Activated T-cell treated with anti-CD3 and anti-CD28 coated beads, Interleukin-2, amount 50 U/mL, for 1 hour (primary cell): Measurements from ENCODE around the gene PALM.
"Not testable (repeated sequence)": the region's sequence is repeated elsewhere in the genome, so short reads cannot be mapped to it uniquely, and the experiment has no call there.

Experiments
- DNase-seq: peaks from one replicate; pipeline ENCODE4 v3.0.0-alpha.2; 2020

PALM gene

DNA sequence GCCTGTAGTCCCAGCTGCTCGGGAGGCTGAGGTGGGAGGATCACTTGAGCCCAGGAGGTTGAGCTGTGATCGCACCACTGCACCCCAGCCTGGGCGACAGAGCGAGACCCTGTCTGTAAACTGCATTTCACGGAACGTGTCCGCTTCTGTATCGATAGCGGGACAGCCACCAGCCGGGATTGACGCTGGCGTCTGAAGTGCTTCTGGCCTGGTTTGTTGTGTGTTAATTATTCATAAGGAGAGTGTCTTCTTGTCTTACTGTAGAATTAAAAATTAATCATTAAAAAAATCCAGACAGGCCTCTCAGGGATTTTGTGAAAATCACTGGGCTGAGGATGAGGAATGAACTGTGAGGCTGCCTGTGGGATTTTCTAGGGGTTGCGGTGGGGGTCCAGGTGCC lies 26.0 kb downstream of the PALM start:
- DNase-seq: no peak

DNA sequence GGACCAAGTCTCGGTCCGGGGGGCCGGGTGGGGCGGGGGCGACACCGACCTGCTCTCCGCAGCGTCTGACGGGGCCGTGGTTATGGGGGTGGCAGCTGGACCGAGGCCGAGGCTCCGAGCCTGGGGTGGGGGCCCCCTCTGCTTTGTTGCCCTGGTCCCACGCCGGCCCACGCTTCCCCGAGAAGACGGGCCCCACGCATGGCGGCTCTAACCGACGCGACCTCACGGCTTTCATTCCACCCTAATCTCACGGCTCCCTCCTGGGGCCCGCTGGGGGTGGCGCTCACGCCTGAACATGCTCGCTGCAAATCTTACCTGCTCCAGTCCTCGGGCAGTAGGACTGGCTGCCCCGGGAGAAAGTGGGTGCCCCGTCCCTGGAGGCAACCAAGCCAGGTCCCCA lies 27.4 kb downstream of the PALM start:
- no peak for DNase-seq

DNA sequence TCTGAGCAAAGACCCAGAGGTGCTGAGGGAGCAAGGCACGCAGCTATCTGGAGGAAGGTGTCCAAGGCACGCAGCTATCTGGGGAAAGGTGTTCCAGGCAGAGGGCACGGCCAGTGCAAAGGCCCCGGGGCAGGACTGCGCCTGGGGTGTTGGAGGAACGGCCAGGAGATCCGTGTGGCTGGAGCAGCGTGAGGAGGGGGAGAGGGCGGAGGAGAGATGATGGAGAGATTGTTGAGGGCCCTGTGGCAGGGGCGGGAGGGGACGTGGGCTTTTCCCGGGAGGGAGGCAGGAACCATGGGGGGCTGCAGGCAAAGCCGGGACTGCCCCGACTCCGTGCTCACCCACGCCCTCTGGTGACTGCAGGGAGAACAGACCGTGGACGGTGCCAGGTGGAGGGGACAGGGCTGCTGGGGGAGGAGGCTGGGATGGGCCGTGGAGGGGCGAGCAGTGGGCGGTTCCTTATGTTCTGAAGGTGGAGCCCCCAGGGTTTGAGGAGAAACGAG lies 28.9 kb downstream of the PALM start:
- peak; percentile 64 for DNase-seq

DNA sequence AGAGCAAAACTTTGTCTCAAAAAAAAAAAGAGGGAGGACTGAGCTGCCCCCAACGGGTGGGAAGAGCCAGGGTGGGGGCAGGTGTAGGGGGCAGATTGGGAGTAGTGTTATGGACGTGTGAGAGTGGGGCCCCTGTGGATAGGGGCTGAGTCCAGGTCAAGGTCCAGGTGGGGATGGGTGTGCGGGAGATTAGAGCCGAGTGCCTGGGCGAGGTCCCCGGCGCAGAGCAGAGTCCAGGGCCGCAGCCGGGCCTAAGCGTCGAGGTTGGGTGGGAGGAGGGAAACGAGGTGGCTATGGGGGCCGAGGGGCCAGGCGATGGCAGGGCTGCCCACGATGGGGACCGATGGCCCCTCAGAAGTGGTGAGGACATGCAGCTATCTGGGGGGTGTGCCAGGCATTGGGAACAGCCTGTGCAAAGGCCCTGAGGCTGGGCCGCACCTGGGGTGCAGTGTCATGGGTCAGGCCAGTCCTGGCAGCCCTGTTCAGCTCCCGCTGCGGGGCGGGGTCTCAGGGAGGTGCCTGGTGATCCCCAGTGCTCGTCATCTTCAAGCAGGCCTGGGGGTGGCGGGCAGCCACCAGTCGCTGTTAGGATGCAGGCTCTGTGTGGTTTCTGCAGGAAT lies 29.9 kb downstream of the PALM start:
- DNase-seq: no peak

DNA sequence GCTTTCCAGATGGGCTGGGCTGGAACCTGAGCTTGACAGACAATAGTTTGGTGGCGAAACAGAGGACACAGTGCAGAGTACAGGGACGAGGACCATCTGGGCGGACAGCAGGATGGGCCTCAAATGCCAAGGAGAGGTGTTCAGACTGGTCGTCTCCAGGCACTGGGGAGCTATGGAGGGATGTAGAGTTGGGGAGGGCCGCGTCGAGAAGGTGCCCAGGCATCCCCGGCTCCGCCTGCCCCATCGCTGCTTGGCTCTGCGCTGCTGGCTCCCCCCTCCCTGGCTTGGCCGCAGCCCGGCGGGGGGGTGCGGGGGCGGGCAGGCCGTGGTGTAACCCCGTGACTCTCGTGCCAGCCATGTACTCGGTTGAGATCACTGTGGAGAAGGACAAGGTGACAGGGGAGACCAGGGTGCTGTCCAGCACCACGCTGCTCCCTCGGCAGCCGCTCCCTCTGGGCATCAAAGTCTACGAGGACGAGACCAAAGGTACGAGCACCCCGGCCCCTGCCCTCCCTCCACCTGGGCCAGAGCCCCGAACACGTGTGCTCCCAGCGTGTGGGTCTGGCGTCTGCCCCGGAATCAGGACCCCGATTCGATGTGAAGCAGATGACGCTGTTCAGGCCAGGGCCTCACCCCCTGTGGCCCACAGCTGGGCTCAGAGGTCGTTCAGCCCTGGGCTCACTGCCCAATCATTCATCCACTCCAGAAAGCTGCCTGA lies 31.4 kb downstream of the PALM start:
- no peak for DNase-seq

DNA sequence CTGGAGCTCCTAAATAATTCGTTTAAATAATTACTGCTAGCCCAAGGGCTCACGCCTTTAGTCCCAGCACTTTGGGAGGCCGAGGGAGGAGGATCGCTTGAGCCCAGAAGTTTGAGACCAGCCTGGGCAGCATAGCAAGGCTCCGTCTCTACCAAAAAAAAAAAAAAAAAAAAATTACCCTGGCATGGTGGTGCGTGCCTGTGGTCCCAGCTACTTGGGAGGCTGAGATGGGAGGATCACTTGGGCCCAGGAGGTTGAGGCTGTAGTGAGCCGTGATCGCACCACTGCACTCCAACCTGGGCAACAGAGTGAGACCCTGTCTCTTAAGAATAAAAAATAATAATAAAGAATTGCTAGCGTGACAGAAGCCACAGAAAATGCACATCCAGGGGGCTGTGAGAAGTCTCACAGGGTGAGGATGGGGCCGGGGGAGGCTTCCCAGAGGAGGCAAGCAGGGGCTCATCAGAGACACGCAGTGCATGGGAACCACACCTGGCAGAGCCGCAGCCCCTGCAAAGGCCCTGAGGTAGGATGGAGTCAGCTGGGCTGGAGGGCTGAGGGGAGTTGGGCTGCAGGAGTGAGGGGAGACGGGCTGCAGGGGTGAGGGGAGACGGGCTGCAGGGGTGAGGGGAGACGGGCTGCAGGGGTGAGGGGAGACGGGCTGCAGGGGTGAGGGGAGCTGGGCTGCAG lies 32.2 kb downstream of the PALM start:
- not testable (repeated sequence) for DNase-seq

DNA sequence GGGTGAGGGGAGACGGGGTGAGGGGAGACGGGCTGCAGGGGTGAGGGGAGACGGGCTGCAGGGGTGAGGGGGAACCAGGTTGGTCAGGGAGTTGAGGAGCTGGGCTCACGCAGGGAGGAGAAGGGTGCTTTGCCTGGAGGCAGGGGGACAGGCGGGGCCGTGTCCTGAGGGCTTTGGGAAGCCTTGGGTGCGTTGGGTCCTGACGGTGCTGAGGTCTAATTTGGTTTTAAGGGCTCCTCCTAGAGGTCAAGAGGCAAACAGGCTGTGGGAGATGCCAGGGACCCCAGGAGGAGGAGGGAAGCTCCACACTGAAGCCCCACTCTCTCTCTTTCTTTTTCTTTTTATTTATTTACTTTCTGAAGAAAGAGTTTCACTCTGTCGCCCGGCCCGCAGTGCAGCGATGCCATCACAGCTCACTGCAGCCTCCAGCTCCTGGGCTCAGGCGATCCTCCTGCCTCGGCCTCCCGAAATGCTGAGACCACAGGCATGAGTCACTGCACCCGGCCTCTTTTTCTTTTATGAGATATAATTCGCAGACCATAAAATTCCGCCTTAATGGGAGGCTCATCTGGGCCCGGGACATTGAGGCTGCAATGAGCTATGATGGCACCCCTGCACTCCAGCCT lies 32.9 kb downstream of the PALM start:
- DNase-seq: no peak

DNA sequence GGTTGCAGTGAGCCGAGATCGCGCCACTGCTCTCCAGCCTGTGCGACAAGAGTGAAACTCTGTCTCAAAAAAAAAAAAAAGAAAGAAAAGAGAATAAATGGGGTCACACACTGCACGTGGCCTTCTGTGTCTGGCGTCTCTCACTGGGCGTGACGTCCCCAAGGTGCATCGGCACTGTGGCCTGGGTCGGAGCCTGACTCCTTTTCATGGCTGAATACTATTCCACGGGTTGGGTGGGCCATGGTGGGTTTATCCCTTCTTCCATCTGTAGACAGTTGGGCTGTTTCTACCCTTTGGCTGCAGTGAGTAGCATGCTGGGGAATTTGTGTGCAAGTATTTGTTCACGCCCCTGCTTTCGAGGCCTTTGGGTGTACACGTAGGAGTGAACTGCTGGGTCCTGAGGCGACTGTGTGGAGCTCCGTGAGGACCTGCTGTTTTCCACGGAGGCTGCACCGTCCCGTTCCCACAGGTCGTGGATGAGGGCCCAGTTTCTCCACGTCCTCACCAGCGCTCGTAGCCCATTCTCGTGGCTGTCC lies 33.9 kb downstream of the PALM start:
- DNase-seq: no peak

DNA sequence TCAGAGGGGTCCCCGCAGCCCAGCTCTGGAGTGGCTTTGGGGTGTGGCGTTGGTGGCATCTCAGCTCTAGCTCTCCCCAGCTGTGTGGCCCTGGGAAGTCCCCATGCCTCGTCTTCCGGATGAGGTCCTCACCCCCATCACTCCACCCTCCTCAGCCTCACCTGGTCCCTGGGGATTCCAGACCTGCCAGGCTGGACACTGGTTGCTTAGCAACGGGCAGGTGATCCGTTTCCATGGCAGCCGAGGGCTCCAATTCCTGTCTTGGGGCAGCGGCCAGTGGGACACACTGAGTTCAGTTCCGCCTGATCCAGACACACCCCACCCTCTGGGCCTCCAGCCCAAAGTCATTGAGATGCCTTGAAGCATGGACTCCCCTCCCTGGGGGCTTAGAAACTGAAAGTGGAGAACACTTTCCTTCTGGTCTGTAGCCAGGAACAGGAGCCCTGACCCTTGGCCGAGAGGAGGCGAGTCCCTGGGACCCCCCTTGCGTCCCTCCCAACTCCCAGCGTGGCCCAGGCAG lies 34.5 kb downstream of the PALM start:
- DNase-seq: no peak

DNA sequence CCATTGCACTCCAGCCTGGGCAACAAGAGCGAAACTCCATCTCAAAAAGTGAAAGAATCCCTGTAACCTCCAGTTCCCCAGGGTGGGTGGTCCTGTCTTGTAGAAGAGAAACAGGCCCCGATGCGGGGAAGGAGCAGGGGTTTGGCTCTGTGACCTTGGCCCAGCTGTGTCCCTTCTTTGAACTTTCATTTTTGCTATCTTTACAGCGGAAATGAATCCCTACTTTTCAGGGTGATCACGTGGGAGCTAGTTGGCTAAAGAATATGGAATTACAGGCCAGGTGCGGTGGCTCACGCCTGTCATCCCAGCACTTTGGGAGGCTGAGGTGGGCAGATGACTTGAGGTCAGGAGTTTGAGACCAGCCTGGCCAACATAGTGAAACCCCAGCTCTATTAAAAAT lies 36.4 kb downstream of the PALM start:
- not testable (repeated sequence) for DNase-seq

DNA sequence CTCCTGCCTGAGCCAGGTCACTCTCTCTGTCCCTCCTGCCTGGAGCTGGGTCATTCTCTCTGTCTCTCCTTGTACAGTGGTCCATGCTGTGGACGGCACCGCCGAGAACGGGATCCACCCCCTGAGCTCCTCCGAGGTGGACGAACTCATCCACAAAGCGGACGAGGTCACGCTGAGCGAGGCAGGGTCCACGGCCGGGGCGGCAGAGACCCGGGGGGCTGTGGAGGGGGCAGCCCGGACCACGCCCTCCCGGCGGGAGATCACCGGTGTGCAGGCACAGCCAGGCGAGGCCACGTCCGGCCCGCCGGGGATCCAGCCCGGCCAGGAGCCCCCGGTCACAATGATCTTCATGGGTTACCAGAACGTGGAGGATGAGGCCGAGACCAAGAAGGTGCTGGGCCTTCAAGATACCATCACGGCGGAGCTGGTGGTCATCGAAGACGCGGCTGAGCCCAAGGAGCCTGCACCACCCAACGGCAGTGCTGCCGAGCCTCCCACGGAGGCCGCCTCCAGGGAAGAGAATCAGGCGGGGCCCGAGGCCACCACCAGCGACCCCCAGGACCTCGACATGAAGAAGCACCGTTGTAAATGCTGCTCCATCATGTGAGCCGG lies 37.6 kb downstream of the PALM start:
- DNase-seq: no peak

DNA sequence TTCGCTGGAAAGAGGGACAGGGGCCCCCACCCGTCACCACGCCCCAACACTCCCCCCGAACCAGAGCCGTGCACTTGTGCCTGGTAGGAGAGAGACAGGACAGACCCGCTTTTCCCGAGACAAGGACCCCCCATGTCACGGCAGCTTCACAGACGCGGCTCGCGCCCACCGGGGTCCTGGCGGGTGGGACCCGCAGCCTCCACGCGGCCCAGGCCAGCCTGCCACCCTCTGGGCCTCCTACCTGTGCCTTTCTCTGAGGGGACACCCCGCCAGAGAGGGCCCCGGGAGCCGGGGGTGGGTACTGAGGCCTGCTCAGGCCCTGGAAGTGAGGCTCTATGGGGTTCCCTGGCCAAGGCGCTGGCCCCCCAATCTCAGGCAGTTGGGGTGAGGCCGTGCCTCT lies 38.2 kb downstream of the PALM start:
- no peak for DNase-seq

DNA sequence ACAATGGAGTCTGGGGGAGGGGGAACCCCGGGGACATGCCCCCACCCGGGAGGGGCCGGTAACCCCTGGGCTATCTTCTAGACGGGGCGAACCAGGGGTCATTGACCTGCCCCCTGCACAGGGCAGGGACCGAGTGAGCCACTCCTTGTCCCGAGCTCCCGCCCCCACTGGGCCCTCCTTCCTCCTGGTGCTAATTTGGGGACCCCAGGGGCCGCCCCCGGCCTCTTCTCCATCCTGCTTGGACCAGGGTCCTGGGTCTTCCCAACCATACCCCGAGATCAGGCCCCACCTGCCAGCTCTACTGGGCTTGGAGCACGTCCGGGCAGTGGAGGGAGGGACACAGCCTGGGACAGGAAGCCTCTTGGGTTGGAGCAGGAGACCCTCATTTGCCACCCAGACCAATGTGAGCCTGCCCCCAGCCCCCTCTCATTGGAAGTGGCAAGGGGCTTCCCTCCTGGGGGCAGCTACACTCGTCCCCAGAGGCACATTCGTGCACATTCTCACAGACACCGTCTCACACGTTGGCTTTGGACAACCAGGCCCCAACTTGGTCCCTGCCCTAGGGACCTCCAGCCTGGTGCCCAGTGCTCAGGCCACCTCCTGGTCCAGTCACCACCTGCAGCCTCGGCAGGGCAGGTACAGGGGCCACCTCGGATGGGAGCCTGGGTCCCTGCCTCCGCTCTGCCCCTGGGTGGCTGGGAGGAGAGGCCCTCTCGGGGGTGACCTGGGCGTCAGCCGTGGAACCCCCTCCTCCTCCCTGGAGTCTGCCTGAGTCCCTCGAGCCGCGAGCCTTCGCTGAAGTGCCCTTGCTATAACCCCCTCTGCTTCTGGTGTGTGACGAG lies 38.9 kb downstream of the PALM start:
- DNase-seq: no peak

DNA sequence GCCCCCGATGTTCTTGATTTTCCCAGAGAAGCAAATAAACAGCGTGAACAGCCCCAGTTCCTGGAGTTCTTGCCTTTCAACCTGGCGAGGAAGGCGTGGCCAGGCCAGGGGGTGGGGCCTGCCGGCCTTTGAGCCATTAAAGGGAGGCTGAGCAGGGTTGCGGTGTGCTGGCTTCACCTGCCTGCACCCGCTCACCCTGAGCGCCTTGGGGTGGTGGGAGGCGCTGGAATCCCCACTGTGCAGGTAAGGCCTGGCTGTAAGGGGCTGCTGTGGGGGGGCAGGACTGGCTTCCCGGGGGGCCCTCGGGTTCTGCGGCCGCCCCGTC lies 39.5 kb downstream of the PALM start:
- DNase-seq: no peak

DNA sequence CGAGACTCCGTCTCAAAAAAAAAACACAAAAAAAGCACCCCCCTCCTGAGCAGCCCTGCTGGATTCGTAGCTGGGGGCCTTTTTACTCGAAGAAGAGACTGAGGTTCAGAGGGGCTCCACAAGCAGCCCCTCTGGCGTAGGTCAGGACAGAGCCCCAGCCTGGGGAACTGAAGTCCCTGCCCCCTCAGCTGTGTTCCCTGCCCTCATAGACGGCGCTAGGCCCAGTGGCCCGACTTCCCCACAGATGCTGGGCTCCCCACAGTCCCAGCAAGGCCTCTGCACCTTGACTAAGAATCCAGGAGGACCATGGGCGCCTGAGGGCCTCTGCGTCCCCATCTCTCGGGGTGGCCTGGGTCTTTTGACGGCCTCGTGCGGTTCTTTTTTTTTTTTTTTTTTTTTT lies 41.1 kb downstream of the PALM start:
- DNase-seq: no peak

DNA sequence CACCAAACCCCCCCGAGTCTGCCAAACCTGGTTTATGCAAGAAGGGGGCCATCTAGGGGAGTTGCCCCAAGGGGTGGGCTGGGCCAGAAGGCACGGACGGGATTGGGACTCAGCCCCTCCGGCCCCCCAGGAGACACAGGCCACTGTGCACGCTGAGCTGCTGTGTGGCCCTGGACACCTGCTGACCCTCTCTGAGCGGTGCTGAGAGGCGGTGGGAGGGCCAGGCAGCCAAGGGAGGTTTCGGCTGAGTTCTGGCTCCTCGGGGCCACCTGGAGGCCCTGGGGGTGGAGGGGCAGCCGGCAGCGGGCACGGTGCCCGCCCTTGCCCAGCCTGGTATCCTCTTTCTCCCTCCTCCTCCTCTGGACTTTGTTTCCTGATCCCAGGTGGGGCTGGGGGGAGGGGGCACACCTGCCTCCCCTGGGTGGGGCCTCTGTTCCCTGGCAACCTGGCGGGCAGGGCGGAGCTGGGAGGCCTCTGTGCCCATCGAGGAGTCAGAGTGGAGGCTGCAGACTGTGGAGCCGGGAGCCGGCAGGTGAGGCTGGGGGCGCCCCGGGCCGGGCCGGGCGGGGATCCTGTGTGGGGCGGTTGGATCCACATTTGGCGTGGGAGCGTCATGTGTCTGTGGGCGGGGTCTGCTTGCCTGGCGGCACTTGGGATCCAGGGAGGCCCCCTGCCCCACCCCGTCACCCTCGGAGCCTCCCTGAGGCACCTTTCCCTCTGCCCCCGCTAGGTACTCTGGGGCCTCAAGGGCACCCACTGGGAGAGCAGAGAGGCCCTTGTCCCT lies 42.1 kb downstream of the PALM start, which contains the start of gene MISP:
Gene MISP, plus strand, starts transcription at position 473 of the 784 bp plus-strand sequence. CDS start 5,835 bp downstream, outside the sequence.
- no peak for DNase-seq

DNA sequence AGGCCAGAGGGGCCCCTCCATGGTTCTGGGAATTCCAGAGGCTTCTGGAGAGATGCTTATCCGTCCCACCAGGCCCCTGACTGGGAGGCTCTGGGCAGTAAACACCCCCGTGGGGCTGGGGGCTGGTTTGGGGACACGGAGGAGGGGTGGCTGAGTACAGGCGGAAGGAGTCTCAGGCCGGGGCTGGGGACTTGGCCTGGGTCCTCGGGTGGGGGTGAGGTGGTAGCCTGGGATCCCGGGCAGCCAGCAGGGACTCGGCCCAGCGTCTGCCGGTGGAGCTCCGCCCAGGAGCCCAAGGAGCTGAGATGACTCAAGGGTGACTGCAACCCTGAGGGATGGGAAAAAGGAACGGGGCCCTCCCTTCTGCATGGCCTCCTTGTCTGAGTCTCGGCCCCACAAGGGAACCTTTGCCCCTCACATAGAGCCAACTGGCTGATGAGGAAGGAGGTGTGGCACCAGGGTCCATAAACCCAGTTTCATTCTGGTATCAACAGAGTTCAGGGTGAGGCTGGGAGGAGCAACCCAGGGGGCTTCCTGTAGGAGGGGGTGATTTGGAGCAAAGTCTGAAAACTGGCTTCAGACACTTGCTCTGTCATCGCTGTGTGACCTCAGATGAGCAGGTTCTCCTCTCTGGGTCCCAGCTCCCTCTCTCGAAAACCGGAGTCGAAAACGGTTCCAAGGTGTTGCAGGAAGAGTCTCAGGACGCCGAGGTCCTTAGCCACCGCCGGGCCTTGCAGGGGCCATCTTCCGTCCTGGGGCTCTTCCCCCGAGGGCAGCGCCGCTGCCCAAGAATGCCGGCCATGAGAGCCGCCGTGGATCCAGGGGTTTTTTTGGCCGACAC lies 43.0 kb downstream of the PALM start:
- DNase-seq: no peak

DNA sequence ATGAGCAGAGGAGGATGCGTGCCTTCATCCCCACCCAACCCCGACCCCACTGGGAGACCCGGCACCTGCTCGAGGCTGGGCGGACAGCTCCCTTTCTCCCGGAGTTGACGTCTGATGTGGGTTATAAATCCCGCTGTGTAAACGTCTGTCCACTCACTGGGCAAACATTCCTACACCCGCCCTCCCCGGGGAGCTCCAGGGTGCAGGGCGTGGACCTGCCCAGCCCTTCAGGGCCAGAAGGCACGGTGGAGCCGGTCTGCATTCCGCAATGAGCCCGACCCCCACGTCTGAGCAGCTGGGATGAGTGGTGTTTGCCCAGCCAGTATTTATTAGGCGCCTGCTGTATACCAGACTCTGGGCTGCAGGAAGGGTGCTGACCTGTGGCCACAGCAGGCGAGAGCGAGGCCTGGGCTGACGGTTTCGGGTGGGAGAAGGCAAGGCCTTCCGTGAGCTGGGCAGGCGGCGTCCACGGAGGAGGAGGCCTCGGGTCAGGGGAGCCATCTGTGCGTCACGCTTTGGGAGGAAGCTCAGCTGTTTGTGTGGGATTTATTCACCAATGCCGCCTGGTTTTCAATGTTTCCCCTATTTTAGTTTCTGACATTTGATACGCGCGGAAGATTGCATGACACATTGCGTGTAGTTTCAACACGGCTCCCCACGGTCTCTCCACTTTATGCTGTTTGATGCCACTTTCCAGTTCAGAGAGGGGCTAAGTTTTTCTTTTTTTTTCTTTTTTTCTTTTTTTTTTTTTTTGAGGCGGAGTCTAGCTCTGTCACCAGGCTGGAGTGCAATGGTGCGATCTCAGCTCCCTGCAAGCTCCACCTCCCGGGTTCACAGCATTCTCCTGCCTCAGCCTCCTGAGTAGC lies 44.1 kb downstream of the PALM start:
- no peak for DNase-seq

DNA sequence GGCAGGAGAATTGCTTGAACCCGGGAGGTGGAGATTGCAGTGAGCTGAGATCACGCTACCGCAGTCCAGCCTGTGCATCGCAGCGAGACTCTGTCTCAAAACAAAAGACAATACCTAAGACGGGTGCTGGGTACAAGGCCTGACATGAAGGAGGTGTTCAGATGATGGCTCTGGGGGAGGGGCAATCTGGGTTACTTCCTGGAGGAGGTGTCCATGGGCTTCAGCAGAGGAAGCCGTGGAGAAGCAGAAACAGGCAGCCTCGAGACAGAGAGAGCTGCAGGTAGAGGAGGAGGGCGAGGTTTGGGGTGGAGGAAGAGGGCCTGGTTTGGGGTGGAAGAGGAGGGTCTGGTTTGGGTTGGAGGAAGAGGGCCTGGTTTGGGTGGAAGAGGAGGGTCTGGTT lies 45.8 kb downstream of the PALM start:
- no peak for DNase-seq
